H1 (cell line): Measurements from ENCODE around the gene STPG1. TPM values are rescaled to one million over a fixed set of nuclear protein-coding genes. Genes with fewer than 3 reads are reported as not detected.

Source experiments
- CTCF ChIA-PET: fragments of 300-600 bp; sonication (Branson Sonifier 250); formaldehyde crosslinking; loops from one replicate; lab custom pipeline; 2021; ENCODE audit not compliant: partially characterized antibody; lab: Charles Lee
- POLR2A ChIA-PET: fragments of 300-600 bp; sonication (Branson Sonifier 250); formaldehyde crosslinking; loops from one replicate; lab custom pipeline; 2021; ENCODE audit warnings: inconsistent platforms; ENCODE audit not compliant: partially characterized antibody; lab: Charles Lee
- DNase-seq, 2 experiments: peaks; one replicate each; pipeline versions ENCODE4 v3.0.0 to v3.0.0-alpha.2; 2010 to 2022; ENCODE audit warnings: low spot score in 2 of 2, low read depth in 1 of 2, mixed read lengths in 1 of 2
- FAIRE-seq: peaks from 2 replicates; lab custom pipeline; 2011; peaks lifted over from hg19 to GRCh38; lab: Jason Lieb, UNC
- H2AFZ ChIP-seq: 2 replicates; pipeline ENCODE4 v1.8.1; 2012; ENCODE audit warnings: low read length, inconsistent platforms
- H2AK5ac ChIP-seq: 2 replicates; pipeline ENCODE4 v1.6.1; 2013; ENCODE audit warnings: low read depth, low read length
- H2BK120ac ChIP-seq: replicated peaks from 2 replicates; pipeline ENCODE3; 2013; ENCODE audit warnings: low read depth, low read length, inconsistent platforms
- H2BK12ac ChIP-seq: 2 replicates; pipeline ENCODE4 v1.6.1; 2013; ENCODE audit warnings: low read depth, low read length
- H2BK15ac ChIP-seq: 2 replicates; pipeline ENCODE4 v1.6.1; 2013; ENCODE audit warnings: low read length
- H2BK20ac ChIP-seq: 2 replicates; pipeline ENCODE4 v1.6.1; 2013; ENCODE audit warnings: low read length
- H2BK5ac ChIP-seq: 2 replicates; pipeline ENCODE4 v1.6.1; 2013; ENCODE audit warnings: low read depth, low read length
- H3K14ac ChIP-seq: 2 replicates; pipeline ENCODE4 v1.6.1; 2013; ENCODE audit warnings: inconsistent platforms; ENCODE audit not compliant: insufficient read length
- H3K18ac ChIP-seq: 2 replicates; pipeline ENCODE4 v1.6.1; 2013; ENCODE audit warnings: low read length; ENCODE audit errors: extremely low read depth
- H3K23ac ChIP-seq: 2 replicates; pipeline ENCODE4 v1.6.1; 2013; ENCODE audit warnings: inconsistent platforms; ENCODE audit not compliant: insufficient read length
- H3K23me2 ChIP-seq: 2 replicates; pipeline ENCODE4 v1.6.1; 2013; ENCODE audit warnings: low read depth, low read length
- H3K27ac ChIP-seq: 2 replicates; pipeline ENCODE4 v1.6.1; 2011; ENCODE audit warnings: low read depth, low read length, inconsistent platforms
- H3K27me3 ChIP-seq, 4 experiments: replicated peaks in 1 of 4; 1 replicate in 1 of 4; 2 replicates in 3 of 4; pipeline versions ENCODE4 v1.6.1 to v1.8.1; 2011 to 2013; ENCODE audit warnings: low read length in 3 of 4, mild to moderate bottlenecking in 3 of 4, inconsistent platforms in 2 of 4, mixed read lengths in 2 of 4, moderate library complexity in 1 of 4; ENCODE audit not compliant: control insufficient read depth in 3 of 4, insufficient read depth in 3 of 4; ENCODE audit errors: extremely low read depth in 1 of 4
- H3K36me3 ChIP-seq, 4 experiments: 2 replicates each; pipeline versions ENCODE4 v1.6.1 to v1.8.1; 2011 to 2013; ENCODE audit warnings: mild to moderate bottlenecking in 4 of 4, low read length in 3 of 4, moderate library complexity in 2 of 4, control low read depth in 1 of 4, inconsistent platforms in 1 of 4; ENCODE audit not compliant: insufficient read depth in 4 of 4, control insufficient read depth in 2 of 4
- H3K4ac ChIP-seq: replicated peaks from 2 replicates; pipeline ENCODE3; 2013; ENCODE audit warnings: low read length, low read depth, mixed read lengths, inconsistent platforms; ENCODE audit not compliant: insufficient read length
- H3K4me1 ChIP-seq, 4 experiments: replicated peaks in 1 of 4; 1 replicate in 1 of 4; 2 replicates in 3 of 4; pipeline versions ENCODE4 v1.6.1 to v1.8.1; 2011 to 2013; ENCODE audit warnings: low read length in 3 of 4, inconsistent platforms in 2 of 4, mixed read lengths in 1 of 4; ENCODE audit not compliant: insufficient read depth in 4 of 4, control insufficient read depth in 3 of 4
- H3K4me2 ChIP-seq, 2 experiments: 2 replicates each; pipeline versions ENCODE4 v1.6.1 to v1.8.1; 2011 to 2013; ENCODE audit warnings: low read depth in 2 of 2, low read length in 2 of 2, control low read depth in 1 of 2, inconsistent platforms in 1 of 2, mild to moderate bottlenecking in 1 of 2; ENCODE audit not compliant: insufficient read depth in 1 of 2
- H3K4me3 ChIP-seq, 4 experiments: fragments of 200-600, 300-600 bp in 1 of 4; sonication (generic), shearing (Covaris generic), sonication (Bioruptor Twin) in 1 of 4; 2 replicates each; pipeline versions ENCODE4 v1.5.1 to v1.8.1; 2011 to 2016; ENCODE audit warnings: low read length in 4 of 4, low read depth in 3 of 4, control low read depth in 2 of 4, inconsistent platforms in 2 of 4, mild to moderate bottlenecking in 2 of 4, mixed read lengths in 1 of 4, moderate library complexity in 1 of 4; ENCODE audit not compliant: insufficient read depth in 2 of 4; ENCODE audit errors: extremely low read depth in 1 of 4
- H3K56ac ChIP-seq: replicated peaks from 2 replicates; pipeline ENCODE3; 2013; ENCODE audit warnings: low read depth, mild to moderate bottlenecking, mixed read lengths, low read length, inconsistent platforms; ENCODE audit not compliant: insufficient read length
- H3K79me1 ChIP-seq: 2 replicates; pipeline ENCODE4 v1.6.1; 2013; ENCODE audit warnings: low read depth, low read length, control low read depth
- H3K79me2 ChIP-seq, 2 experiments: 2 replicates each; pipeline versions ENCODE4 v1.6.1 to v1.8.1; 2012 to 2013; ENCODE audit warnings: low read length in 2 of 2, mild to moderate bottlenecking in 2 of 2, inconsistent platforms in 1 of 2; ENCODE audit not compliant: insufficient read depth in 2 of 2, control insufficient read depth in 1 of 2
- H3K9ac ChIP-seq, 4 experiments: replicated peaks in 1 of 4; 1 replicate in 1 of 4; 2 replicates in 3 of 4; pipeline versions ENCODE4 v1.6.1 to v1.8.1; 2011 to 2013; ENCODE audit warnings: low read depth in 3 of 4, low read length in 3 of 4, control low read depth in 2 of 4, mild to moderate bottlenecking in 2 of 4, moderate library complexity in 2 of 4, inconsistent platforms in 1 of 4; ENCODE audit errors: extremely low read depth in 1 of 4
- H3K9me3 ChIP-seq, 2 experiments: 2 replicates each; pipeline versions ENCODE4 v1.6.1 to v1.8.1; 2012 to 2013; ENCODE audit warnings: mild to moderate bottlenecking in 2 of 2, moderate library complexity in 2 of 2, control low read depth in 1 of 2, inconsistent platforms in 1 of 2, low read depth in 1 of 2, low read length in 1 of 2, mixed read lengths in 1 of 2; ENCODE audit not compliant: insufficient read depth in 2 of 2
- H4K20me1 ChIP-seq, 2 experiments: replicated peaks in 1 of 2; 2 replicates each; pipeline versions ENCODE3 to v1.8.1; 2011 to 2013; ENCODE audit warnings: inconsistent platforms in 2 of 2, low read length in 2 of 2, mild to moderate bottlenecking in 1 of 2; ENCODE audit not compliant: insufficient read depth in 2 of 2, control insufficient read depth in 1 of 2
- H4K5ac ChIP-seq: 2 replicates; pipeline ENCODE4 v1.6.1; 2013; ENCODE audit warnings: low read length, low read depth, mixed read lengths, inconsistent platforms; ENCODE audit not compliant: insufficient read length
- H4K8ac ChIP-seq: 2 replicates; pipeline ENCODE4 v1.8.0; 2013; ENCODE audit warnings: mild to moderate bottlenecking, moderate library complexity, low read length, inconsistent platforms; ENCODE audit not compliant: insufficient read depth; ENCODE audit errors: extremely low read depth
- H4K91ac ChIP-seq: replicated peaks from 2 replicates; pipeline ENCODE3; 2013; ENCODE audit warnings: low read length, mixed read lengths, inconsistent platforms; ENCODE audit not compliant: insufficient read length
- BACH1 ChIP-seq: IDR thresholded peaks from 2 replicates; pipeline ENCODE4 v1.6.1; 2012; ENCODE audit warnings: low read length, improper control_type of control experiment
- CREB1 ChIP-seq: IDR thresholded peaks from 2 replicates; pipeline ENCODE4 v1.6.1; 2012; ENCODE audit warnings: inconsistent platforms
- E2F6 ChIP-seq: IDR thresholded peaks from 2 replicates; pipeline ENCODE4 v1.6.1; 2012; ENCODE audit warnings: inconsistent platforms
- FOSL1 ChIP-seq: IDR thresholded peaks from 2 replicates; pipeline ENCODE4 v1.6.1; 2011; ENCODE audit warnings: mild to moderate bottlenecking, low read depth, low read length, moderate library complexity; ENCODE audit not compliant: insufficient read depth
- PHF8 ChIP-seq: fragments of 200-600 bp; sonication (generic); conservative IDR thresholded peaks from 2 replicates; pipeline ENCODE4 v1.7.1; 2012; ENCODE audit warnings: low read depth, mild to moderate bottlenecking, inconsistent platforms, low read length, moderate library complexity
- RBBP5 ChIP-seq: IDR thresholded peaks from 2 replicates; pipeline ENCODE4 v1.7.1; 2012; ENCODE audit warnings: low read depth, mild to moderate bottlenecking, inconsistent platforms, low read length, moderate library complexity, borderline replicate concordance
- SAP30 ChIP-seq: fragments of 300-600 bp; sonication (generic); IDR thresholded peaks from 2 replicates; pipeline ENCODE4 v1.7.1; 2012; ENCODE audit warnings: low read length, moderate library complexity, mild to moderate bottlenecking, inconsistent platforms; ENCODE audit not compliant: insufficient read depth, insufficient replicate concordance
- SP1 ChIP-seq: IDR thresholded peaks from 2 replicates; pipeline ENCODE4 v1.6.1; 2011; ENCODE audit warnings: low read depth, low read length
- SUZ12 ChIP-seq: fragments of 200-600 bp; sonication (generic); IDR thresholded peaks from 2 replicates; pipeline ENCODE4 v1.6.1; 2012; ENCODE audit warnings: mild to moderate bottlenecking, inconsistent platforms, low read length, moderate library complexity, mixed read lengths
- TAF7 ChIP-seq: optimal IDR thresholded peaks from 2 replicates; pipeline ENCODE3; 2011; ENCODE audit warnings: low read depth, mild to moderate bottlenecking, inconsistent platforms, low read length, moderate library complexity, borderline replicate concordance
- TBP ChIP-seq: IDR thresholded peaks from 2 replicates; pipeline ENCODE4 v1.6.1; 2011; ENCODE audit warnings: low read depth, low read length, improper control_type of control experiment
- USF2 ChIP-seq: IDR thresholded peaks from 2 replicates; pipeline ENCODE4 v1.6.1; 2011; ENCODE audit warnings: low read length, improper control_type of control experiment
- WGBS, 2 experiments: shearing (Covaris generic) in 1 of 2; methylation state at CpG; one replicate each; pipeline versions ENCODE4 v1.1.6 to v1.1.7; 2013 to 2015; ENCODE audit warnings: low lambda C conversion rate in 2 of 2, mixed read lengths in 2 of 2, inconsistent platforms in 1 of 2, low coverage in 1 of 2, missing lambda C conversion rate in 1 of 2; ENCODE audit not compliant: insufficient replicate concordance in 2 of 2, insufficient coverage in 1 of 2, insufficient read length in 1 of 2; ENCODE audit errors: extremely low coverage in 1 of 2, missing lambda C conversion rate in 1 of 2; 5-methylcytosine and 5-hydroxymethylcytosine counted together
- polyA plus RNA-seq, 7 experiments: library from polyadenylated mRNA; depleted of rRNA in 3 of 7; stranded (reverse) in 5 of 7; unstranded in 2 of 7; fragments of >200 nt in 5 of 7; fragments of 200-250 nt in 2 of 7; gene quantifications; 1 replicate in 5 of 7; 2 replicates in 1 of 7; 4 replicates in 1 of 7; pipeline versions ENCODE4 v1.2.1 to v1.2.3, GENCODE V29; 2011 to 2013; ENCODE audit warnings: missing spikeins in 2 of 7, mixed read lengths in 2 of 7
- total RNA-seq: library from RNA; stranded (reverse); fragmentation: NEBNext Ultra II Directional; extraction: Animal tissue kit (Norgen Biotek cat#: 25700); gene quantifications from 2 replicates; pipeline ENCODE4 v1.2.1, GENCODE V29; 2021

Gene STPG1
- total and polyA plus RNA-seq, 2 of the 8 experiments (the other 6 are each of a cell fraction or from before 2014, with no cell fraction given): 10.3 to 11.2 TPM

GRCh38 chr1:24357038-24357437, 56.5 kb downstream of the STPG1 start:
- no peaks in the 10 kb centered on the region for H3K27me3 ChIP-seq
- no peak overlapping the region for H2BK12ac ChIP-seq
- no peak overlapping the region for H2AK5ac ChIP-seq
- H3K23me2 ChIP-seq: peaks cover 3% of the 10 kb centered on the region; the same call in 1 of the 2 replicates
- no peak overlapping the region for H3K4ac ChIP-seq
- 0 out of 2 replicates have a peak overlapping the region, but pooled peaks have one; percentile 71 for H4K8ac ChIP-seq
- H3K14ac ChIP-seq: no peak overlapping the region
- H3K79me1 ChIP-seq: no peaks in the 10 kb centered on the region
- no peak overlapping the region for H4K5ac ChIP-seq
- 87% methylated on average over 7 of the region's 7 CpGs; no CpG with 5 or more reads in 1 of the 2 experiments for WGBS, 2 experiments
- no peak overlapping the region for H3K4me3 ChIP-seq
- no peak overlapping the region for H2AFZ ChIP-seq
- H3K9me3 ChIP-seq: no peaks in the 10 kb centered on the region
- FAIRE-seq (no peak), DNase-seq (no peak)
- no peak overlapping the region for H3K56ac ChIP-seq
- H3K4me2 ChIP-seq: no peak overlapping the region
- peaks cover 0 to 2% (median 1%) of the 10 kb centered on the region in 4 experiments; a peak in 2 of 8 replicates for H3K36me3 ChIP-seq
- H3K27ac ChIP-seq: no peak overlapping the region
- H4K91ac ChIP-seq: no peak overlapping the region
- ChIA-PET CTCF (interaction anchor here (1.0 to 3.5 kb wide), 10 partner anchors 9 to 161 kb away, joined by 3 to 18 read pairs (median 4); no protein-coding TSS in a partner anchor), POLR2A (no interaction called here)
- H4K20me1 ChIP-seq: no peaks in the 10 kb centered on the region
- no peak overlapping the region for H2BK20ac ChIP-seq
- H3K4me1 ChIP-seq: no peaks in the 10 kb centered on the region
- H2BK15ac ChIP-seq: no peak overlapping the region
- no peak overlapping the region for H3K23ac ChIP-seq
- no peak overlapping the region for H2BK120ac ChIP-seq
- no peak overlapping the region for H3K9ac ChIP-seq
- H3K79me2 ChIP-seq: no peaks in the 10 kb centered on the region
- no peak overlapping the region for H3K18ac ChIP-seq
- H2BK5ac ChIP-seq: no peak overlapping the region
- TF ChIP-seq E2F6 (no peak), CREB1 (no peak), USF2 (no peak), TBP (no peak), RBBP5 (no peak), SUZ12 (no peak), SP1 (no peak), BACH1 (no peak), SAP30 (no peak), TAF7 (no peak), PHF8 (no peak), FOSL1 (no peak)
